Heart left ventricle (tissue), 13 donors: ENCODE data around the gene RAD51B.

Experiments
- CTCF ChIP-seq, 12 donors: fragments of 200-600 bp; sonication (generic) in 4 of 12; IDR thresholded peaks; one replicate each; pipeline versions ENCODE4 v1.5.0 to v1.8.0; 2018 to 2022; ENCODE audit warnings: antibody characterized with exemption in 12 of 12, mild to moderate bottlenecking in 5 of 12
- POLR2A ChIP-seq, 2 donors: fragments of 450-650 bp; IDR thresholded peaks; one replicate each; pipeline ENCODE4 v1.6.1; 2017; ENCODE audit warnings: antibody characterized with exemption in 2 of 2, mild to moderate bottlenecking in 2 of 2, moderate library complexity in 2 of 2
- donor health status: ischemic (EF 13 %, LVEDD 7.1; RV severe dilation, severe dysfunction).
- donor health status: DM: no; HTN: yes; CAD: no.
- donor health status: DM: no; HTN: no; CAD: no.
- donor health status: ischemic (EF 25% LVEDD 6.9; RV normal size, moderate dysfunction).
- donor health status: ischemic (EF 25% LVEDD 5.7; RV mildly dilated, moderate dysfunction).
- donor health status: ischemic (EF 35%, LVEDD 5.7; RV mildly dilated, moderate dysfunction).
- donor health status: nonischemic (EF 11% LVEDD 7.7; RV severe dilation, severe dysfunction).
- donor health status: DM: yes; HTN: yes; CAD: no.
- donor health status: PGD.
- donor health status: ischemic (EF 29% LVEDD 5.4; RV normal size, mild dysfunction).
- donor health status: nonischemic (EF 23%, LVEDD 6.1; RV moderate dilation, normal function).

- no peak for TF ChIP-seq CTCF (IDR thresholded peaks at IDR 0.05)
- no peak for TF ChIP-seq POLR2A (IDR thresholded peaks at IDR 0.05)
These were observed 645.1 kb downstream of the RAD51B start for GRCh38 chr14:68464711-68465110.
